Vagina (tissue), 2 donors: ENCODE data around the gene RDH12.

ENCODE experiments used
- CTCF ChIP-seq, 3 experiments: fragments of 450-650 bp in 2 of 3; fragments of 200-600 bp in 1 of 3; sonication (generic) in 1 of 3; IDR thresholded peaks; one replicate each; pipeline ENCODE4 v1.5.1; 2017 to 2019; ENCODE audit warnings: antibody characterized with exemption in 3 of 3, mild to moderate bottlenecking in 2 of 3, moderate library complexity in 2 of 3
- POLR2A ChIP-seq, 2 donors: fragments of 450-650 bp; IDR thresholded peaks; one replicate each; pipeline ENCODE4 v1.6.1; 2017; ENCODE audit warnings: antibody characterized with exemption in 2 of 2, mild to moderate bottlenecking in 2 of 2, moderate library complexity in 2 of 2
- POLR2AphosphoS5 ChIP-seq, 2 donors: sonication (generic); formaldehyde crosslinking; IDR thresholded peaks; one replicate each; pipeline ENCODE4 v1.9.0; 2017; ENCODE audit warnings: antibody characterized with exemption in 2 of 2, mild to moderate bottlenecking in 2 of 2, low read depth in 1 of 2; ENCODE audit not compliant: insufficient read depth in 1 of 2

- TF ChIP-seq CTCF (IDR thresholded peaks at IDR 0.05), result no peak
- TF ChIP-seq POLR2A (IDR thresholded peaks at IDR 0.05), result no peak
- TF ChIP-seq POLR2AphosphoS5 (IDR thresholded peaks at IDR 0.05; ENCODE audit: insufficient read depth in 1 of 2, low read depth in 1 of 2), result no peak
Observed at GRCh38 chr14:67680941-67681340, 20.7 kb upstream of the RDH12 start.
